GM18519 (cell line): Measurements from ENCODE around the gene ASAP2.

Source experiments
- ATAC-seq: cut with Tn5 transposase; IDR thresholded peaks from one replicate; pipeline ENCODE4 v1.9.1; 2021; ENCODE audit warnings: mild to moderate bottlenecking, moderate library complexity; ENCODE audit not compliant: unreplicated experiment, low FRiP score

ASAP2 gene

GRCh38 chr2:9310798-9311197 is 104.2 kb downstream of the ASAP2 start:
- ATAC-seq, result no peak

- no peak for ATAC-seq
Measured at GRCh38 chr2:9311488-9311887, 104.9 kb downstream of the ASAP2 start.

- no peak for ATAC-seq
Measured at GRCh38 chr2:9312591-9312990, 106.0 kb downstream of the ASAP2 start.

- no peak for ATAC-seq
Measured at GRCh38 chr2:9313443-9313842, 106.8 kb downstream of the ASAP2 start.

- no peak for ATAC-seq
Measured at GRCh38 chr2:9315280-9315847, 108.8 kb downstream of the ASAP2 start.

- no peak for ATAC-seq
Measured at GRCh38 chr2:9317559-9317958, 110.9 kb downstream of the ASAP2 start.

GRCh38 chr2:9318461-9319337 is 112.1 kb downstream of the ASAP2 start:
- no peak for ATAC-seq

- ATAC-seq, result no peak
Measured at GRCh38 chr2:9319338-9319715, 112.7 kb downstream of the ASAP2 start.

GRCh38 chr2:9322576-9322975 is 116.0 kb downstream of the ASAP2 start:
- no peak for ATAC-seq

GRCh38 chr2:9325428-9325827 is 118.8 kb downstream of the ASAP2 start:
- ATAC-seq, result no peak

GRCh38 chr2:9326975-9327374 is 120.4 kb downstream of the ASAP2 start:
- ATAC-seq, result no peak

GRCh38 chr2:9327873-9328352 is 121.3 kb downstream of the ASAP2 start:
- no peak for ATAC-seq

- ATAC-seq, result no peak
Measured at GRCh38 chr2:9328931-9329330, 122.3 kb downstream of the ASAP2 start.

GRCh38 chr2:9329497-9329896 is 122.9 kb downstream of the ASAP2 start:
- ATAC-seq, result no peak

GRCh38 chr2:9330612-9331270 is 124.1 kb downstream of the ASAP2 start:
- no peak for ATAC-seq

- no peak for ATAC-seq
Measured at GRCh38 chr2:9331704-9332103, 125.1 kb downstream of the ASAP2 start.

- ATAC-seq, result no peak
Measured at GRCh38 chr2:9332136-9332852, 125.7 kb downstream of the ASAP2 start.

- ATAC-seq, result no peak
Measured at GRCh38 chr2:9332853-9333245, 126.2 kb downstream of the ASAP2 start.

GRCh38 chr2:9333591-9334171 is 127.1 kb downstream of the ASAP2 start:
- ATAC-seq, result no peak

GRCh38 chr2:9334761-9335160 is 128.1 kb downstream of the ASAP2 start:
- ATAC-seq, result no peak
